GM19043 (cell line): Measurements from ENCODE around the gene QSER1.
A peak's percentile ranks its signal among the peaks of the same experiment; 100 is the strongest.
"Not testable (repeated sequence)": the region's sequence is repeated elsewhere in the genome, so short reads cannot be mapped to it uniquely, and the experiment has no call there.

Experiments
- ATAC-seq: cut with Tn5 transposase; IDR thresholded peaks from one replicate; pipeline ENCODE4 v1.9.1; 2021; ENCODE audit warnings: low read depth; ENCODE audit not compliant: unreplicated experiment

QSER1 gene

DNA sequence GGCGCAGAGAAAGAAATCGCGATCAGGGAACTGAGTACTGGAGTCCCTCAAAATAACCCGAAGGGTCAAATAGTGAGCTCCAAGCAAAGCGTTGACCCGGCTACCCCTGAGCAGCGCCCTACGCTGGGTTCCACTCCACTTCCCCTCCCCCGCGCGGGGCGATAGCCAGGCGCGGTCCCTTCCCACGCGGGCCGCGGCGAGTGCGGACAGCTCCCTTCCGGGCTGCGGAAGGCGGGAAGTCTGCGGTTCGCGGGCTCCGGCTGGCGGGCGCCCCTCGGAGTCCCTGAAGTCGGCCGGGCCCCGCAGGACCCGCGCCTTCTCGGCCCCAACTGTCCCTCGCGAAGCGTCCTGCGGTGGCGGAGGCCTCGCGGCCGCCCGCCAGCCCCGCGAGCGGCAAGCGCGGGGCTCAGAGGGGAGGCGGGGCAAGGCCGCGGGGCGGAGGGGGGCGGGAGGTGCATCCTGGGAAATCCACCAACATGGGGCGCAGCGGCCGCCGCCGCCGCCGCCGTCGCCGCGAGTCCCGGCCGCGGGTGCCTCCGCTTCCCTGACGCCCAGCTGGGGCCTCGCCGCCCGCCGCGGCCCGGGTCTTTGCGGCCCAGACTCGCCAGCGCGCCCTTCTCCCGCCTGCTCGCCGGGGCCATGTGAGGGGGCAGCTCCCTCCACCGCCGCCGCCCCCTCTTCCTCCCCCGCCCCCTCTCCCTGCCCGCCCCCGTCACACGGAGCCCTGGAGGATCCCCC is at the start of gene QSER1:
Gene QSER1, plus strand, starts transcription at position 457 of the 738 bp plus-strand sequence. CDS start 315 bp downstream, outside the sequence.
- peak; percentile 62 for ATAC-seq

GRCh38 chr11:32843544-32843943 is 49.1 kb upstream of the QSER1 start:
- no peak for ATAC-seq

DNA sequence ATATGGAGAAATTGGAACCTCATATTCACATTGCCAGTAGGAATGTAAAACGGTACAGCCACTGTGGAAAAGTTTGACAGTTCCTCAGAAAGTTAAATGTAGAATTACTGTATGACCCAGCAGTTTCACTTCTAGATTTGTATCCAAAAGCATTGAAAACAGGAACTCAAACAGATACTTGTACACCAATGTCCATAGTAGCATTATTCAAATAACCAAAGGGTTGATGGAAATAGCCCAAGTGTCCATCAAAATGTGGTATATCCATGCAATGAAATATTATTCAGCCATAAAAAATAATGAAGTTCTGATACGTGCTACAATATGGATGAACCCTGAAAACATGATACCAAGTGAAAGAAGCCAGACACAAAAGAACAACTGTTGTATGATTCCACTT is 45.1 kb upstream of the QSER1 start:
- ATAC-seq: no peak

- ATAC-seq: no peak
These were observed 42.9 kb upstream of the QSER1 start for GRCh38 chr11:32849761-32850160.

- no peak for ATAC-seq
These were observed 41.4 kb upstream of the QSER1 start for GRCh38 chr11:32851251-32851650.

DNA sequence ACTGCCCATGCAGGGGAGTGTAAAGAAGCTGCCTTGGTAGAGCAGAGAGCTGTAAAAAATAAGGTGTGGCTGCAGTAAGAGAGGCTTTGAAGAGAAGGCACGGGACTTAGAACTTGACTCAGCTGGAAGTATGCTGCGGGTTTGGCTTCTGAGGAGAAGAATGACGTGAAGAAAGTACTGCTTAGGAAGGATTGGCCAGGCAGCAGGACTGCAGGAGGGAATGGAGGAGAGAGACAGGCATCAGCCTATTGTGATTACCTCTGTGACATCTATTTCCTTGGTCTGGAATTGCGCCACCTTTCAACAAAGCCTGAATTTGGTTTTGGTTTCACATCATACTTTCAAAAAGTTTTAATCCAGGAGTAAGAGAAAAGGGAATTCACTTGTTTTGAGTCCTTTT is 40.4 kb upstream of the QSER1 start:
- ATAC-seq: no peak

DNA sequence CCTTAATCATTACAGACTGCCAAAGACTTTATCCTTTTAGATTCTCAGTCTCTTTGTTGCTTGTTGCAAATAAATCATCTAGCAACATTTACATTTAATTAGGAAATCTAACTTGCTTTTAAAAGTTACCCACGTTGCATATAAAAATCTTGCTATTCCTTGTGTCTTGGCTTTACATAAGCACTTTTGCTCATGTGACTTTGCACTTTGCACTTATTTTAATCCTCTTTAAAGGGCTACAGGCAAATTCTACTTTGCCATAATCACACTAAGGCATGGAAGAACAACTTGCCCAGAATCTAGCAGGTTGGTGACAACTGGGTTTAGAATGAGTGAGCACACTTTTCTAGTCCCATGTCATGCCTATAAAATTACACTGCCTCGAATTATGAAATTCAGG is 37.0 kb upstream of the QSER1 start:
- ATAC-seq: no peak

DNA sequence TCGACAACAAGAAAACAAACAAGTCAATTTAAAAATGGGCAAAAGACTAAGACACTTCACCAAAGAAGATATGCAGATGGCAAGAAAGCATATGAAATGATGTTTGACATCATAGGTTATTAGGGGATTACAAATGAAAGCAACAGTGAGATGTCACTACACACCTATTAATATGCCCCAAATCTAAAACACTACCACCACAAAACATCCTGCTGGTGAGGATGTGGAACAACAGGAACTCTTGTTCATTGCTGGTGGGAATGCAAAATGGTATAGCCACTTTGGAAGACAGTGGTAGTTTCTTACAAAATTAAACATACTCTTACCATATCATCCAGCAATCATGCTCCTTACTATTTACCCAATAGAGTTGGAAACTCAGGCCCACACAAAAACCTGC is 33.9 kb upstream of the QSER1 start:
- no peak for ATAC-seq

GRCh38 chr11:32861850-32862577 is 30.6 kb upstream of the QSER1 start:
- ATAC-seq: no peak

- no peak for ATAC-seq
These were observed 28.1 kb upstream of the QSER1 start for GRCh38 chr11:32864555-32864954.

- not testable (repeated sequence) for ATAC-seq
These were observed 23.9 kb upstream of the QSER1 start for GRCh38 chr11:32868752-32869151.

GRCh38 chr11:32870676-32871075 is 21.9 kb upstream of the QSER1 start:
- no peak for ATAC-seq

- ATAC-seq: no peak
These were observed 18.5 kb upstream of the QSER1 start for GRCh38 chr11:32874132-32874531.

DNA sequence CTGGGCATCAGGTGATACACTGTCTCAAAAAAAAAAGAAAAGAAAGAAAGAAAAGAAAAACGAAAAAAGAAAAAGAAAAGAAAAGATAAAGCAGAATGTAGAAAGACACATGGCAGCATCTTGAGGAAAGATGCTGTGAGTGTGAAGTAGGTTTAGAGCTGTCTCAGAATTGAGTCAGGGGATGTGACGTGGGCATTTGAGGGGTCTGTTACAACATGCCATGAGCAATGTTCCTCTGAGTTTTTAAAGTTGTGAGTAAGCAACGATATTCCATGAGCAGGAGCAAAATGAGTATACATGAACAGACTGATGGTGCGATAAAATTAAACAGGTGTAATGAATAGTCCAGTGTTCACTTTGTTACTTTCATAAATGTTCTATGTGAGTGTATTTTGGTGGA is 11.3 kb upstream of the QSER1 start:
- no peak for ATAC-seq

DNA sequence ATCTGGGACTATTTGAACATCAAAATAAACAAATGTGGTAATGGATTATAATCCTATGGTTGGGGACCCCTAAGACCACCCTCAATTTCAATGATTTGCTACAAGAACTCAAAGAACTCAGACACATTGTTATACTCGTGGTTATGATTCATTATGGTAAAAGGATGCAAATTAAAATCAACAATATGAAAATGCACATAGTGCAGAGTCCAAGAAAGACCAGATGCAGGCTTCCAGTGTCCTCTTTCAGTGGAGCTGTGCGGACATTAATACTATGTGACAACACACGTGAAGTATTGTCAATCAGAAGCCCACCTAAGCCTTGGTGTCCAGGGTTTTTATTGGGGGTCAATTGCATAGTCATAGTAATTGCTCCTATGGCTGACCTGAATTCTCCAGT is 9.2 kb upstream of the QSER1 start:
- ATAC-seq: no peak

DNA sequence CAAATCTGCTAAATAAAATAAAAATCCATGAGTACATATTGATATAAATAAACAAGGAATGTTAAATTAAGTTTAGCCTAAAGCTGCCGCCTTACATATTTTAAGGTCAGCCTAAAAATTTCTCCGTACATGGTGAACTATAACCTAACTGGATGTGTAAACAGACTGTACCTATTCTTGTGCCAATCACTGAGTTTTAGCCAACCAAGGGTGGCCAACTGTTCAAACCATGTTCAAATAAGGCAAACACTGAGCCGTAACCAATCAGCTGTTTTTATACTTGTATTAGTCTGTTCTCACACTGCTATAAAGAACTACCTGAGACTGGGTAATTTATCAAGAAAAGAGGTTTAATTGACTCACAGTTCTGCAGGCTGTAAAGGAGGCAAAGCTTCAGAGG is 8.6 kb upstream of the QSER1 start:
- no peak for ATAC-seq

- no peak for ATAC-seq
These were observed 7.7 kb upstream of the QSER1 start for GRCh38 chr11:32884770-32885384.

- no peak for ATAC-seq
These were observed 7.1 kb upstream of the QSER1 start for GRCh38 chr11:32885556-32885955.

DNA sequence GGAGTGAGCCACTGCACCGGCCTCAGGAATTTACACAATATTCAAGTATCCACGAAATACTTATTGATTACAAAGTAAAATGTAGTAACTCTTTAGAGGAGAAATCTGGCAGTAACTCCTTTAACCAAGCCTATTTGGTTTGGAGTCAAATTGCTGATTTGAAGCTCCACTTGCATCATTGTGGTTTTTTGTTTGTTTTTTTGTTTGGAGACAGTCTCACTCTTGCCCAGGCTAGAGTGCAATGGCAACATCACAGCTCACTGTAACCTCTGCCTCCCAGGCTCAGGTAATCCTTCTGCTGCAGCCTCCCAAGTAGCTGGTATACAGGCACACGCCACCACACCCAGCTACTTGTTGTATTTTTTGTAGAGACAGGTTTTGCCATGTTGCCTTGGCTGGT is 6.4 kb upstream of the QSER1 start:
- ATAC-seq: no peak

DNA sequence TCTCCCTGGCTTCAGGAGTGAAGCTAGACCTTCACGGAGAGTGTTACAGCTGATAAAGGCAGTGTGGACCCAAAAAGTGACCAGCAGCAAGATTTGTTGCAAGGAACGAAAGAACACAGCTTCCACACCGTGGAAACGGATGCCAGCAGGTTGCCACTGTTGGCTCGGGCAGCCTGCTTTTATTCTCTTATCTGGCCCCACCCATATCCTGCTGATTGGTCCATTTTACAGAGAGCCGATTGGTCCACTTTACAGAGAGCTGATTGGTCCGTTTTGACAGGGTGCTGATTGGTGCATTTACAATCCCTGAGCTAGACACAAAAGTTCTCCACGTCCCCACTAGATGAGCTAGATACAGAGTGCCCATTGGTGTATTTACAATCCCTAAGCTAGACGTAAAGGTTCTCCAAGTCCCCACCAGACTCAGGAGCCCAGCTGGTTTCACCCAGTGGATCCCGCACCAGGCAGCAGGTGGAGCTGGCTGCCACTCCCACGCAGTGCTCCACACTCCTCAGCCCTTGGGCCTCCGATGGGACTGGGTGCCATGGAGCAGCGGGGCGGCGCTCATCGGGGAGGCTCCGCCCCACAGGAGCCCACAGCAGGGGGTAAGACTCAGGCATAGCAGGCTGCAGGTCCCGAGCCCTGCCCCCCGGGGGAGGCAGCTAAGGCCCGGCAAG is 4.8 kb upstream of the QSER1 start:
- not testable (repeated sequence) for ATAC-seq

DNA sequence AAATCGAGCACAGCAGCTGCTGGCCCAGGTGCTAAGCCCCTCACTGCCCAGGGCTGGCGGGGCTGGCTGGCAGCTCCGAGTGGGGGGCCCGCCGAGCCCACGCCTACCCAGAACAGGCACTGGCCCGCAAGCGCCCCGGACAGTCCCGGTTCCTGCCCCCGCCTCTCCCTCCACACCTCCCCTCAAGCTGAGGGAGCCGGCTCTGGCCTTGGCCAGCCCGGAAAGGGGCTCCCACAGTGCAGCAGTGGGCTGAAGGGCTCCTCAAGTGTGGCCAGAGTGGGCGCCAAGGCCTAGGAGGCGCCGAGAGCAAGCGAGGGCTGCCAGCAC is 4.3 kb upstream of the QSER1 start:
- ATAC-seq: not testable (repeated sequence)
